Neural progenitor cell (in vitro differentiated cells): ENCODE results near the gene POLD3. TPM values are rescaled to one million over a fixed set of nuclear protein-coding genes. Genes with fewer than 3 reads are reported as not detected.
A peak's percentile ranks its signal among the peaks of the same experiment; 100 is the strongest.

Experiments used
- DNase-seq: peaks from one replicate; pipeline ENCODE4 v3.0.0-alpha.2; 2016; ENCODE audit warnings: low spot score
- H2AFZ ChIP-seq: fragments of 200-600 bp; sonication (generic); replicated peaks from 2 replicates; pipeline ENCODE4 v1.6.1; 2016; ENCODE audit warnings: antibody characterized with exemption
- H3F3A ChIP-seq: fragments of 200-600 bp; sonication (generic); 2 replicates; pipeline ENCODE4 v1.6.1; 2016; ENCODE audit warnings: antibody characterized with exemption, low read depth
- H3K27ac ChIP-seq: fragments of 200-600 bp; sonication (generic); 2 replicates; pipeline ENCODE4 v1.5.1; 2016; ENCODE audit warnings: mild to moderate bottlenecking
- H3K27me3 ChIP-seq: fragments of 200-600 bp; sonication (generic); 2 replicates; pipeline ENCODE4 v1.6.1; 2016; ENCODE audit warnings: mild to moderate bottlenecking, moderate library complexity
- H3K36me3 ChIP-seq: fragments of 200-600 bp; sonication (generic); 2 replicates; pipeline ENCODE4 v1.5.1; 2016
- H3K4me1 ChIP-seq: fragments of 200-600 bp; sonication (generic); 2 replicates; pipeline ENCODE4 v1.6.1; 2016; ENCODE audit warnings: mixed run types
- H3K4me2 ChIP-seq: fragments of 200-600 bp; sonication (generic); 2 replicates; pipeline ENCODE4 v1.6.1; 2016
- H3K4me3 ChIP-seq: fragments of 200-600 bp; sonication (generic); 2 replicates; pipeline ENCODE4 v1.5.1; 2016
- H3K79me2 ChIP-seq: fragments of 200-600 bp; sonication (generic); 2 replicates; pipeline ENCODE4 v1.6.1; 2016; ENCODE audit warnings: low read depth
- H3K9ac ChIP-seq: fragments of 200-600 bp; sonication (generic); 2 replicates; pipeline ENCODE4 v1.6.1; 2016
- H3K9me3 ChIP-seq: fragments of 200-600 bp; sonication (generic); 2 replicates; pipeline ENCODE4 v1.5.1; 2016; ENCODE audit warnings: low read depth
- H4K20me1 ChIP-seq: fragments of 200-600 bp; sonication (generic); 2 replicates; pipeline ENCODE4 v1.6.1; 2016; ENCODE audit warnings: low read depth
- H3K27ac Mint-ChIP-seq: 3 replicates; pipeline ENCODE4 v1.8.0; 2021; ENCODE audit warnings: mixed read lengths
- H3K27me3 Mint-ChIP-seq: 2 replicates; pipeline ENCODE4 v1.8.0; 2022; ENCODE audit warnings: low read depth, mild to moderate bottlenecking, inconsistent platforms, moderate library complexity, mixed read lengths; ENCODE audit not compliant: insufficient read depth
- H3K36me3 Mint-ChIP-seq: 3 replicates; pipeline ENCODE4 v1.8.0; 2021; ENCODE audit warnings: mixed read lengths
- H3K4me1 Mint-ChIP-seq: 3 replicates; pipeline ENCODE4 v1.8.0; 2021; ENCODE audit warnings: mixed read lengths
- H3K4me3 Mint-ChIP-seq: 3 replicates; pipeline ENCODE4 v1.8.0; 2021; ENCODE audit warnings: mild to moderate bottlenecking, moderate library complexity, mixed read lengths
- H3K9me3 Mint-ChIP-seq: 3 replicates; pipeline ENCODE4 v1.8.0; 2020; ENCODE audit warnings: mixed read lengths
- EZH2 ChIP-seq: fragments of 200-600 bp; sonication (generic); IDR thresholded peaks from 2 replicates; pipeline ENCODE4 v1.6.1; 2017; ENCODE audit warnings: antibody characterized with exemption, mild to moderate bottlenecking, moderate library complexity
- EZH2phosphoT487 ChIP-seq: fragments of 200-600 bp; sonication (generic); IDR thresholded peaks from 2 replicates; pipeline ENCODE4 v1.6.1; 2017; ENCODE audit warnings: antibody characterized with exemption
- total RNA-seq: library from RNA; depleted of rRNA; stranded (reverse); fragments of >200 nt; gene quantifications from 2 replicates; pipeline ENCODE4 v1.2.3, GENCODE V29; 2015; ENCODE audit warnings: low replicate concordance
- TF ChIP-seq, protein P1 (sequence below): fragments of 200-600 bp; sonication (generic); IDR thresholded peaks from 2 replicates; pipeline ENCODE4 v1.5.1; 2017; ENCODE audit warnings: antibody characterized with exemption, mild to moderate bottlenecking

The POLD3 gene
- total RNA-seq, 1 donor from 2014 or later = 56.9 TPM

DNA sequence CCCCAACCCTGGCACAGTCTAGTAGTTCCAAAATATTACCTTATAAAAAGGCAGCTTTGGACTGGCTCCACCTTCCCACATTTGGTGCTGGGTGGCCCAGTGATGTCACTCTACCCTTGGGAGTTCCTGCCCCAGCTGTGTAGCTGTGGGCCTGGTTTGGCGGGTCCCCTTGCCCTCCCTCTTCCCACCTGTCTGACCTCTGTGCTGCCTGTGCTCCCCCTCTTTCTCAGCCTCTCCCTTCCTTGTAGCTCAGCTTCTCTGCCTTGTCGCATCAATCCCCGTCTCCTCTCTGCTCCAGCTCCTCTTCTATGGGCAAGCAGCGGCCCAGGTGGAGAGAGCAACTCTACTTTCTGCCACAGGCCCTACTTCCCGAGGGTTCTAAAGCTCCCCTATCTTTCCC, 84.2 kb downstream of the POLD3 start:
- no peak overlapping the region for H2AFZ ChIP-seq

DNA sequence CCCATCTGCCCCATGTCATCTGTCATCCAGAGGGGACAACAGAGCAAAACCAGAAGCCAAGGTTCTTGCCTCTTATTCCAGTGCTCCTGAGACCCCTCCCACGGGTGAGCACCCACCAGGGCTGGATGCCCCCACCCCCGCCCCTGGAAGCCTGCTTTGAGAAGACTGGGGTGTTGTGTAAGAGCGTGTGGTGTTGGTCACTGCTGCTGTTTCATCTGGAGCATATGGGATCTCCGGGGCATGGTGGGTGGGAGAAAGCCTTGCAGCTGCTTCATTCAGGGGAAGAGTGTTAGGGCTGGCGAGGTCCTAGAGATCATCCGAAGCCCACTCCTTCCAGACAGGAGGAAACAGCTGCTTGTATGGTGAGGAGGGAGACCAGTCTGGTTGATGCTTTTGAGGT, 84.7 kb downstream of the POLD3 start:
- Histone ChIP-seq H3K9ac (no peak overlapping the region), H3K4me1 (peaks cover 3% of the 10 kb centered on the region), H3K9me3 (no peaks in the 10 kb centered on the region), H4K20me1 (no peaks in the 10 kb centered on the region), H3K4me2 (no peak overlapping the region), H3K36me3 (no peaks in the 10 kb centered on the region), H3K4me3 (no peak overlapping the region), H3K27me3 (no peaks in the 10 kb centered on the region), H3K27ac (no peak overlapping the region), H2AFZ (no peak overlapping the region), H3F3A (no peaks in the 10 kb centered on the region), H3K79me2 (no peaks in the 10 kb centered on the region)
- TF ChIP-seq EZH2phosphoT487 (no peak), EZH2 (no peak)
- TF ChIP-seq, protein P1, sequence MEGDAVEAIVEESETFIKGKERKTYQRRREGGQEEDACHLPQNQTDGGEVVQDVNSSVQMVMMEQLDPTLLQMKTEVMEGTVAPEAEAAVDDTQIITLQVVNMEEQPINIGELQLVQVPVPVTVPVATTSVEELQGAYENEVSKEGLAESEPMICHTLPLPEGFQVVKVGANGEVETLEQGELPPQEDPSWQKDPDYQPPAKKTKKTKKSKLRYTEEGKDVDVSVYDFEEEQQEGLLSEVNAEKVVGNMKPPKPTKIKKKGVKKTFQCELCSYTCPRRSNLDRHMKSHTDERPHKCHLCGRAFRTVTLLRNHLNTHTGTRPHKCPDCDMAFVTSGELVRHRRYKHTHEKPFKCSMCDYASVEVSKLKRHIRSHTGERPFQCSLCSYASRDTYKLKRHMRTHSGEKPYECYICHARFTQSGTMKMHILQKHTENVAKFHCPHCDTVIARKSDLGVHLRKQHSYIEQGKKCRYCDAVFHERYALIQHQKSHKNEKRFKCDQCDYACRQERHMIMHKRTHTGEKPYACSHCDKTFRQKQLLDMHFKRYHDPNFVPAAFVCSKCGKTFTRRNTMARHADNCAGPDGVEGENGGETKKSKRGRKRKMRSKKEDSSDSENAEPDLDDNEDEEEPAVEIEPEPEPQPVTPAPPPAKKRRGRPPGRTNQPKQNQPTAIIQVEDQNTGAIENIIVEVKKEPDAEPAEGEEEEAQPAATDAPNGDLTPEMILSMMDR = no peak
- H3K4me1 Mint-ChIP-seq = peaks cover 7% of the 10 kb centered on the region
- H3K27ac Mint-ChIP-seq = peak overlapping the region; percentile 11
- no peak overlapping the region for H3K4me3 Mint-ChIP-seq
- H3K27me3 Mint-ChIP-seq = no peaks in the 10 kb centered on the region
- no peaks in the 10 kb centered on the region for H3K9me3 Mint-ChIP-seq
- peaks cover 2% of the 10 kb centered on the region for H3K36me3 Mint-ChIP-seq
- DNase-seq = no peak

More for the DNA sequence above, 84.2 kb downstream of the POLD3 start:
- H3K4me2 ChIP-seq = no peak overlapping the region
- DNase-seq = no peak
- H3K36me3 Mint-ChIP-seq = peaks cover 2% of the 10 kb centered on the region
- no peaks in the 10 kb centered on the region for H3K79me2 ChIP-seq
- no peak overlapping the region for H3K27ac Mint-ChIP-seq
- TF ChIP-seq EZH2phosphoT487 (no peak), EZH2 (no peak)
- TF ChIP-seq, protein P1 = no peak
- H3K4me1 Mint-ChIP-seq = peaks cover 7% of the 10 kb centered on the region
- no peaks in the 10 kb centered on the region for H3K27me3 Mint-ChIP-seq
- H3K4me3 ChIP-seq = no peak overlapping the region
- H3K36me3 ChIP-seq = no peaks in the 10 kb centered on the region
- H3K4me3 Mint-ChIP-seq = no peak overlapping the region
- no peaks in the 10 kb centered on the region for H3F3A ChIP-seq
- H3K9ac ChIP-seq = no peak overlapping the region
- H3K27me3 ChIP-seq = no peaks in the 10 kb centered on the region
- H3K9me3 ChIP-seq = no peaks in the 10 kb centered on the region
- H3K27ac ChIP-seq = no peak overlapping the region
- H3K4me1 ChIP-seq = peaks cover 3% of the 10 kb centered on the region
- no peaks in the 10 kb centered on the region for H3K9me3 Mint-ChIP-seq
- no peaks in the 10 kb centered on the region for H4K20me1 ChIP-seq

DNA sequence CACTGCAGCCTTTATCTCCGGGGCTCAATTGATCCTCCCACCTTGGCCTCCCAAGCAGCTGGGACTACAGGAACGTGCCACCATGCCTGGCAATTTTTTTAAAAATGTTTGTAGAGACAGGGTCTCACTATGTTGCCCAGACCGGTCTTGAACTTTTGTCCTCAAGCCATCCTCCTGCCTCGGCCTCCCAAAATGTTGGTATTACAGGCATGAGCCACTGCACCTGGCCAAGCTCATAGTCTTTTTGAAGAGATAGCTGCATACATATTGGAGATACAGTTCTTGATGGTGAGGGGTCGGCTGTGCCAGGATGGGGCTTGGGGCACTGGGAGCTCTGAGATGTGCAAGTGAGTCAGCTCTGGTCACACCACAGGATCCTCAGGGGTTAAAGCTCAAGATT, 85.7 kb downstream of the POLD3 start:
- no peak overlapping the region for H3K4me3 Mint-ChIP-seq
- H3K9me3 Mint-ChIP-seq = no peaks in the 10 kb centered on the region
- Histone ChIP-seq H3K4me1 (peaks cover 3% of the 10 kb centered on the region), H2AFZ (no peak overlapping the region), H4K20me1 (no peaks in the 10 kb centered on the region), H3K27ac (no peak overlapping the region), H3K4me3 (no peak overlapping the region), H3K27me3 (peaks cover 4% of the 10 kb centered on the region), H3K9me3 (no peaks in the 10 kb centered on the region), H3K9ac (no peak overlapping the region), H3K4me2 (no peak overlapping the region), H3K36me3 (no peaks in the 10 kb centered on the region), H3F3A (no peaks in the 10 kb centered on the region), H3K79me2 (no peaks in the 10 kb centered on the region)
- H3K27me3 Mint-ChIP-seq = no peaks in the 10 kb centered on the region
- H3K27ac Mint-ChIP-seq = no peak overlapping the region
- no peak for DNase-seq
- peaks cover 2% of the 10 kb centered on the region for H3K36me3 Mint-ChIP-seq
- H3K4me1 Mint-ChIP-seq = peaks cover 7% of the 10 kb centered on the region
- no peak for TF ChIP-seq EZH2
- TF ChIP-seq EZH2phosphoT487 = no peak
- TF ChIP-seq, protein P1 = no peak
